Stimulated activated CD4-positive, alpha-beta T cell treated with anti-CD3 and anti-CD28 coated beads, Interleukin-1b, Interleukin-23, amount 100 ng/mL, for 4 hours (primary cell): ENCODE measurements around the gene OR52M1.

Source experiments
- DNase-seq, 2 donors: peaks; one replicate each; pipeline ENCODE4 v3.0.0-alpha.2; 2020; ENCODE audit warnings: low read depth in 2 of 2

Gene OR52M1

GRCh38 chr11:4569075-4569474, 24.1 kb downstream of the OR52M1 start:
- DNase-seq, result no peak

GRCh38 chr11:4576880-4577279, 31.9 kb downstream of the OR52M1 start:
- no peak for DNase-seq

- DNase-seq, result no peak
Observed at GRCh38 chr11:4577761-4578160, 32.8 kb downstream of the OR52M1 start.

GRCh38 chr11:4578624-4579023, 33.6 kb downstream of the OR52M1 start:
- DNase-seq, result no peak

- DNase-seq, result no peak
Observed at GRCh38 chr11:4580124-4580523, 35.1 kb downstream of the OR52M1 start.

GRCh38 chr11:4581443-4581842, 36.5 kb downstream of the OR52M1 start, which contains the start of gene OR52I2:
Gene OR52I2 (plus strand): TSS chr11:4581743.
- DNase-seq, result no peak

GRCh38 chr11:4589017-4589416, 44.0 kb downstream of the OR52M1 start:
- DNase-seq, result no peak

- DNase-seq, result no peak
Observed at GRCh38 chr11:4593739-4594138, 48.7 kb downstream of the OR52M1 start, which contains the start of gene OR52I1. Gene OR52I1 (plus strand): TSS chr11:4594039. CDS start chr11:4594039, 0 bp downstream.
